Activated CD4-positive, alpha-beta memory T cell treated with anti-CD3 and anti-CD28 coated beads, Interleukin-2, amount 10 ng/mL, durations not matched to agents 7 days and 5 days (primary cell): ENCODE results near the gene CLDN7. TPM values are rescaled to one million over a fixed set of nuclear protein-coding genes. Genes with fewer than 3 reads are reported as not detected.
A peak's percentile ranks its signal among the peaks of the same experiment; 100 is the strongest.

Experiments
- CTCF ChIA-PET: fragments of 350-600 bp; sonication (Branson Sonifier 250); formaldehyde crosslinking; loops from one replicate; lab custom pipeline; 2021; ENCODE audit warnings: antibody characterized with exemption, inconsistent platforms; lab: Charles Lee
- POLR2A ChIA-PET: fragments of 350-600 bp; sonication (Branson Sonifier 250); formaldehyde crosslinking; loops from one replicate; lab custom pipeline; 2021; ENCODE audit warnings: antibody characterized with exemption; lab: Charles Lee
- DNase-seq: peaks from one replicate; pipeline ENCODE4 v3.0.0-alpha.2; 2020
- H3K27ac Mint-ChIP-seq: one replicate; pipeline ENCODE4 v1.8.0; 2021; ENCODE audit warnings: mild to moderate bottlenecking, mixed read lengths
- H3K27me3 Mint-ChIP-seq: one replicate; pipeline ENCODE4 v1.8.0; 2021; ENCODE audit warnings: mixed read lengths
- H3K36me3 Mint-ChIP-seq: one replicate; pipeline ENCODE4 v1.8.0; 2021; ENCODE audit warnings: low read depth, mixed read lengths
- H3K4me1 Mint-ChIP-seq: one replicate; pipeline ENCODE4 v1.8.0; 2021; ENCODE audit warnings: mixed read lengths
- H3K4me3 Mint-ChIP-seq: one replicate; pipeline ENCODE4 v1.8.0; 2021; ENCODE audit warnings: mild to moderate bottlenecking, mixed read lengths
- H3K9me3 Mint-ChIP-seq: one replicate; pipeline ENCODE4 v1.8.0; 2021; ENCODE audit warnings: mixed read lengths
- total RNA-seq, 2 experiments: library from RNA; stranded (reverse); gene quantifications; one replicate each; pipeline ENCODE4 v1.2.3, GENCODE V29; 2021

The CLDN7 gene
- total RNA-seq, 2 experiments from 2014 or later, result 0.15 to 0.80 TPM

- Mint-ChIP-seq H3K27me3 (peaks cover 41% of the 10 kb centered on the region), H3K36me3 (no peaks in the 10 kb centered on the region), H3K27ac (no peak overlapping the region), H3K4me1 (peaks cover 24% of the 10 kb centered on the region), H3K9me3 (no peaks in the 10 kb centered on the region), H3K4me3 (no peak overlapping the region)
- ChIA-PET CTCF (interaction anchor here (1.5 kb wide), 1 partner anchor 13 kb away, joined by 9 read pairs; no protein-coding TSS in a partner anchor), POLR2A (interaction anchor here (1.3 to 1.6 kb wide), 3 partner anchors 15 to 202 kb away, joined by 3 to 4 read pairs (median 3); partner anchors contain the start of gene POLR2A)
- DNase-seq, result no peak
Observed at GRCh38 chr17:7282752-7283321, 20.6 kb upstream of the CLDN7 start.

- CTCF ChIA-PET, result interaction anchor here (1.5 kb wide), 1 partner anchor 14 kb away, joined by 9 read pairs; no protein-coding TSS in a partner anchor
- H3K9me3 Mint-ChIP-seq, result no peaks in the 10 kb centered on the region
- POLR2A ChIA-PET, result interaction anchor here (1.1 to 1.6 kb wide), 4 partner anchors 16 to 280 kb away, joined by 3 to 4 read pairs (median 3); partner anchors contain the start of genes POLR2A and SENP3
- DNase-seq, result no peak
- peaks cover 35% of the 10 kb centered on the region for H3K27me3 Mint-ChIP-seq
- peaks cover 24% of the 10 kb centered on the region for H3K4me1 Mint-ChIP-seq
- H3K36me3 Mint-ChIP-seq, result no peaks in the 10 kb centered on the region
- peak overlapping the region; percentile 56 for H3K4me3 Mint-ChIP-seq
- no peak overlapping the region for H3K27ac Mint-ChIP-seq
Observed at GRCh38 chr17:7281953-7282751, 19.9 kb upstream of the CLDN7 start.

- DNase-seq, result peak; percentile 86
- Mint-ChIP-seq H3K4me1 (peaks cover 24% of the 10 kb centered on the region), H3K4me3 (peak within 1 kb of the TSS; percentile 56), H3K9me3 (no peaks in the 10 kb centered on the region), H3K27me3 (peaks cover 30% of the 10 kb centered on the region), H3K36me3 (no peaks in the 10 kb centered on the region), H3K27ac (no peak within 1 kb of the TSS)
- ChIA-PET POLR2A (interaction anchor here (1.1 to 1.6 kb wide), 3 partner anchors 33 to 281 kb away, joined by 3 to 4 read pairs (median 3); partner anchors contain the start of gene SENP3), CTCF (interaction anchor here (0.6 to 1.5 kb wide), 4 partner anchors 15 to 30 kb away, joined by 3 to 9 read pairs (median 3); partner anchors contain the start of gene CTDNEP1)
Observed at GRCh38 chr17:7281074-7281952, 19.0 kb upstream of the CLDN7 start, which contains the start of gene SLC2A4. Gene SLC2A4 (plus strand): TSS chr17:7281718. CDS start chr17:7281935, 217 bp downstream.

- Mint-ChIP-seq H3K4me3 (peak overlapping the region; percentile 56), H3K9me3 (no peaks in the 10 kb centered on the region), H3K27me3 (peaks cover 26% of the 10 kb centered on the region), H3K27ac (no peak overlapping the region), H3K36me3 (no peaks in the 10 kb centered on the region), H3K4me1 (peaks cover 24% of the 10 kb centered on the region)
- peak; percentile 87 for DNase-seq
- POLR2A ChIA-PET, result interaction anchor here (1.2 kb wide), 1 partner anchor 34 kb away, joined by 3 read pairs; no protein-coding TSS in a partner anchor
- CTCF ChIA-PET, result interaction anchor here (1.0 to 1.5 kb wide), 3 partner anchors 16 to 120 kb away, joined by 3 to 9 read pairs (median 4); partner anchors contain the start of gene CTDNEP1
Observed at GRCh38 chr17:7280519-7281073, 18.3 kb upstream of the CLDN7 start.

GRCh38 chr17:7279448-7279847 lies 17.2 kb upstream of the CLDN7 start:
- POLR2A ChIA-PET, result no interaction called here
- Mint-ChIP-seq H3K27me3 (peaks cover 26% of the 10 kb centered on the region), H3K9me3 (no peaks in the 10 kb centered on the region), H3K36me3 (no peaks in the 10 kb centered on the region), H3K27ac (no peak overlapping the region), H3K4me3 (no peak overlapping the region), H3K4me1 (peaks cover 24% of the 10 kb centered on the region)
- CTCF ChIA-PET, result interaction anchor here (1.0 kb wide), 1 partner anchor 17 kb away, joined by 7 read pairs; no protein-coding TSS in a partner anchor
- DNase-seq, result no peak

GRCh38 chr17:7266784-7267183 lies 4.5 kb upstream of the CLDN7 start:
- peaks cover 23% of the 10 kb centered on the region for H3K4me1 Mint-ChIP-seq
- no peak overlapping the region for H3K4me3 Mint-ChIP-seq
- H3K27me3 Mint-ChIP-seq, result peaks cover 43% of the 10 kb centered on the region
- ChIA-PET CTCF (no interaction called here), POLR2A (interaction anchor here (1.7 kb wide), 1 partner anchor 10 kb away, joined by 3 read pairs; no protein-coding TSS in a partner anchor)
- H3K36me3 Mint-ChIP-seq, result no peaks in the 10 kb centered on the region
- no peak overlapping the region for H3K27ac Mint-ChIP-seq
- H3K9me3 Mint-ChIP-seq, result no peaks in the 10 kb centered on the region
- no peak for DNase-seq

GRCh38 chr17:7263801-7264078 lies 1.5 kb upstream of the CLDN7 start:
- Mint-ChIP-seq H3K36me3 (peaks cover 7% of the 10 kb centered on the region), H3K4me1 (peaks cover 28% of the 10 kb centered on the region), H3K27ac (no peak overlapping the region), H3K27me3 (peaks cover 37% of the 10 kb centered on the region), H3K4me3 (no peak overlapping the region), H3K9me3 (no peaks in the 10 kb centered on the region)
- CTCF ChIA-PET, result interaction anchor here (1.3 kb wide), 1 partner anchor 33 kb away, joined by 5 read pairs; no protein-coding TSS in a partner anchor
- no peak for DNase-seq
- POLR2A ChIA-PET, result no interaction called here

- H3K9me3 Mint-ChIP-seq, result no peaks in the 10 kb centered on the region
- peak overlapping the region; percentile 62 for H3K4me3 Mint-ChIP-seq
- H3K27me3 Mint-ChIP-seq, result peaks cover 35% of the 10 kb centered on the region
- DNase-seq, result no peak
- H3K36me3 Mint-ChIP-seq, result peaks cover 8% of the 10 kb centered on the region
- peaks cover 28% of the 10 kb centered on the region for H3K4me1 Mint-ChIP-seq
- ChIA-PET CTCF (interaction anchor here (1.3 kb wide), 1 partner anchor 34 kb away, joined by 5 read pairs; no protein-coding TSS in a partner anchor), POLR2A (no interaction called here)
- peak overlapping the region; percentile 16 for H3K27ac Mint-ChIP-seq
Observed at GRCh38 chr17:7262935-7263800, 890 bp upstream of the CLDN7 start.

GRCh38 chr17:7261379-7262191 lies 693 bp downstream of the CLDN7 start:
- H3K27ac Mint-ChIP-seq, result no peak overlapping the region
- no peak for DNase-seq
- H3K4me3 Mint-ChIP-seq, result peak overlapping the region; percentile 54
- H3K9me3 Mint-ChIP-seq, result no peaks in the 10 kb centered on the region
- peaks cover 28% of the 10 kb centered on the region for H3K4me1 Mint-ChIP-seq
- ChIA-PET POLR2A (no interaction called here), CTCF (no interaction called here)
- peaks cover 17% of the 10 kb centered on the region for H3K36me3 Mint-ChIP-seq
- H3K27me3 Mint-ChIP-seq, result peaks cover 32% of the 10 kb centered on the region

GRCh38 chr17:7260651-7261378 lies 1.5 kb downstream of the CLDN7 start:
- ChIA-PET POLR2A (interaction anchor here (1.0 kb wide), 1 partner anchor 19 kb away, joined by 3 read pairs; no protein-coding TSS in a partner anchor), CTCF (no interaction called here)
- Mint-ChIP-seq H3K36me3 (peaks cover 20% of the 10 kb centered on the region), H3K4me1 (peaks cover 28% of the 10 kb centered on the region), H3K27me3 (peaks cover 29% of the 10 kb centered on the region), H3K4me3 (peak overlapping the region; percentile 54), H3K9me3 (no peaks in the 10 kb centered on the region), H3K27ac (no peak overlapping the region)
- no peak for DNase-seq
